Germinal center (tissue), 1 donor: ENCODE measurements around the gene RTN1.

ENCODE experiments used
- DNase-seq: peaks from one replicate; pipeline ENCODE4 v3.0.0; 2012; ENCODE audit warnings: mixed read lengths, low spot score

Gene RTN1, protein sequence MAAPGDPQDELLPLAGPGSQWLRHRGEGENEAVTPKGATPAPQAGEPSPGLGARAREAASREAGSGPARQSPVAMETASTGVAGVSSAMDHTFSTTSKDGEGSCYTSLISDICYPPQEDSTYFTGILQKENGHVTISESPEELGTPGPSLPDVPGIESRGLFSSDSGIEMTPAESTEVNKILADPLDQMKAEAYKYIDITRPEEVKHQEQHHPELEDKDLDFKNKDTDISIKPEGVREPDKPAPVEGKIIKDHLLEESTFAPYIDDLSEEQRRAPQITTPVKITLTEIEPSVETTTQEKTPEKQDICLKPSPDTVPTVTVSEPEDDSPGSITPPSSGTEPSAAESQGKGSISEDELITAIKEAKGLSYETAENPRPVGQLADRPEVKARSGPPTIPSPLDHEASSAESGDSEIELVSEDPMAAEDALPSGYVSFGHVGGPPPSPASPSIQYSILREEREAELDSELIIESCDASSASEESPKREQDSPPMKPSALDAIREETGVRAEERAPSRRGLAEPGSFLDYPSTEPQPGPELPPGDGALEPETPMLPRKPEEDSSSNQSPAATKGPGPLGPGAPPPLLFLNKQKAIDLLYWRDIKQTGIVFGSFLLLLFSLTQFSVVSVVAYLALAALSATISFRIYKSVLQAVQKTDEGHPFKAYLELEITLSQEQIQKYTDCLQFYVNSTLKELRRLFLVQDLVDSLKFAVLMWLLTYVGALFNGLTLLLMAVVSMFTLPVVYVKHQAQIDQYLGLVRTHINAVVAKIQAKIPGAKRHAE

DNA sequence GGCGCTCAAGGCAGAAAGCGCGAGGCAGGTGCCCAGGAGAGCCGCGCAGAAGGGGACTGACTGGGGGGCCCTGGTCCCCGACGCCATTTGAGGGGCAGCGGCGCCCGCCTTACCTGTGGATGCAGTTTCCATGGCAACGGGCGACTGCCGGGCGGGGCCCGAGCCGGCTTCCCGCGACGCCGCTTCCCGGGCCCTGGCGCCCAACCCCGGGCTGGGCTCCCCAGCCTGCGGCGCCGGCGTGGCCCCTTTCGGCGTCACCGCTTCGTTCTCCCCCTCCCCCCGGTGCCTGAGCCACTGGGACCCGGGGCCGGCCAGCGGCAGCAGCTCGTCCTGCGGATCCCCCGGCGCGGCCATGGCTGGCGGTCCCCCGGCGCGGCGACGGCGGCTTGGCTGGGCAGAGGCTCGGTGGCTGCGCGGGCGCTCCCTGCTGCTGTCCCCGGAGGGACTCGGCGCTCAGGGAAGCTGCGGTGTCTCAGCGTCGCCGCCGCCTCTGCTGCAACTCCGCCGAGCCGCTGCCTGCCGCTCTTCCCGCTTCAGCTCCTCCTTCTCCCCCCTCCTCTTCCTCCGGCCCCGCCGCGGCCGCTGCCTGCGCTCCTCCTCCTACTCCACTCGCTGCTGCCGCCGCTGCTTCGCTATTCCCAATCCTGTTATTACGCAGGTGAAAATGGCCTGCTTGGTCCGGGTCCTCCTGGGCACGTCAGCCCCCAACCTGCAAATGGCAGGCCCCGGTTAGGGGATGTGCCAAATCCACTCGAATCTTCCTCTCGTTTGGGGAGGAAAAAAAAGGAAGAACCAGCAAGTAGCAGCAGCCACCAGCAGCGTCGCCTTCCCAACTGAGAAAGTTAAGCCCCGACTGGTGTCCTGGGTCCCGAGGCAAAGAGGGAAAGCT is at the start of gene RTN1:
Gene RTN1 (minus strand): TSS at position 500 of the 889 bp plus-strand sequence. CDS start 146 bp downstream, at position 354.
- peak; percentile 30 for DNase-seq

DNA sequence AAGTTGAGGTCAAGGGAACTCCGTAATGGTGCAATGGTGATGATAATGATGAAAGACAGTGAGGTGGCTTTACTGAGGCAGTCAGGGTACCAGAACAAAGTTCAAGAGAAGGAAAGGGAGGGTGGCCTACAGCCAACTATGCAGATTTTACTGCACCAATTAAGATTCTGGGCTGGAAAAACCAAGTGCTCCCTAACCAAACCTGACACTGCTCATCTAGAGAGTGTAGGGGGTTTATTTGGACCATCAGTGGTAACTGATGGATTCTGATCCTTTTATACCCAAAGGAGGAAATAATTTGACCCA is 49.8 kb upstream of the RTN1 start:
- DNase-seq: no peak

DNA sequence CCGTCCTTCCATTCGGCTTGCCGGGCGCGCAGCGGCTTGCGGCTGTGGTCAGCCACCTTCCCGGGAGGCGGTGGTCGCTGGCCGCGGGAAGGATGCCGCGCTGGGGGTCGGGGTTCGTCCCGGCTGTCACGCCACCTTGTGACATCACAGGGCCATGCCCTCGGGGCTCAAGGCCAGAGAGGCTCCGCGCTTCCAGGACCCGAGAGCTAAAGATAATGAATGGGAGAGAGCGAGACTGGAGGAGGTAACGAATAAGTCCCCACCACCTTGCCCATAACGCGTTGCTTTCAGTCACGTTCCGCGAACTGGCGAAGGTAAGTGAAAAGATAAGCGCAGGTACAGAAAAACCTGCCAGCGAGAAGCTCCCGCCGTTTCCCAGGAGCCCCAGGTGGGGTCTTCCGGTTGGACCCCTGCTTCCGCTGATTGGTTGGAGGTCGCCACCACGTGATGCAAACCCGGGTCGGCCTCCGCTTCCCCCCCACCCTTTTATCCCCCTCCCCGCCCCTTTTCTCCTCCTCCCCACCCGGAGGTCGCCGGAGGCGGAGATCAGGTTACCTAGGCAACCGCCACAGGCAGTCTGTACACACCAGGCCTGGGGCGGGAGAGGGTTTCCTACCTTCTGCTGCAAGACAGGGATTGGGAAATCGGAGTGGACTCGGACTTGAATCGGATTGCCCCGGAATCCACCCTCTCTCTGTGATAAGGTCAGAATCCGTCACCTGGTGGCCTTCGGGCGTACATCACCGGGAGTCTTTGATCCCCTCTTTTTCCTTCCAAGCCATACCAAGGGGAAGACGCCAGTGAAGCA is 49.2 kb upstream of the RTN1 start, which contains the start of gene LRRC9:
Gene LRRC9 (plus strand): TSS at position 575 of the 808 bp plus-strand sequence.
- DNase-seq: peak; percentile 40

DNA sequence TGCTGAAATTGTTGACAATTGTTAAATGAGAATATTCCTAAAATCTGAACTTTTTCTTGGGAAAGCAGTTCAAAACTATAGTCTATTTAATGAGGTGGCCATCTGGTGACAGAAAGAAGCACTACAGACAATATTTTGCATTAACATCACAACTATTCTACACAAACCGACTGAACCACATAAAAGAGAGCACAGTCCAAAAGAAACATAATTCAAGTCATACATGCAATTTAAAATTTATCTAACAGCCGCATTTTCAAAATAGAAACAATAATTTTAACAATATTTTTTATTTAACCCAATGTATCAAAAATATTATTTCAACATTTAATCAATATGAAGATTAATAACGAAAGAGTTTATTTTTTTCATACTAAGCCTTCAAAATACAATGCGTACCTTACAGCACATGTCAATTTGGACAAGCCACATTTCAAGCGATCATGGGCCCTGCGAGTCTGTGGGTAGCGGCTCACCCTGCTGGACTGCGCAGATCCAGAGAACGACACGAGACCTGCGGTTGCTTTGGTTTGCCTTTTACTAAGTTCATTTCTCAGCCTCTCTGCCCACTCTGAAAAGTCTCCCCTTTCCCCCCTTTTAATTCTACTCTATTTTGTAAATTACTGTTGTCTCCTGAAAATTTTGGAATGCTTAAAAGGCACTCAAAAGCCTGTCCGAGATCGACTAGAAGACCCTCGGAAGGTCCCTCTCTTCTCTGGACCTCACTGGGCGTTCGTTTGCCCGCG is 48.4 kb upstream of the RTN1 start:
- peak; percentile 28 for DNase-seq

DNA sequence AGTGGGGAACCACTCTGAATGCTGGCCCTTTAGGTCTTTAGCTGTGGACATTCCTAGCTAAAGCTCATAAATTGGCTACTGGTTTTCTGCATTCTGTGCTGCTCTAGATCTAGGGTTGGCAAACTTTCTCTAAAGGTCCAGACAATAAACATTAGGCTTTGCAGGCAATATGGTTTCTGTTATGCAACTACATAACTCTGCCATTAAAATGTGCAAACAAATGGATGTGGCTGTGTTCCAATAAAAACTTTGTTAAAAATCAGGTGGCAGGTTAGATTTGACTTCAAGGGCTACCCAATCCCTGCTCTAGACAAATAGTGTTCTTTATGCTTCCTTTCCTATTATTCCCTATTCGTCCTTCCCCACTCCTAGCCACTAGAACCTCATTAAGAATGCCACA is 42.6 kb upstream of the RTN1 start:
- DNase-seq: no peak

DNA sequence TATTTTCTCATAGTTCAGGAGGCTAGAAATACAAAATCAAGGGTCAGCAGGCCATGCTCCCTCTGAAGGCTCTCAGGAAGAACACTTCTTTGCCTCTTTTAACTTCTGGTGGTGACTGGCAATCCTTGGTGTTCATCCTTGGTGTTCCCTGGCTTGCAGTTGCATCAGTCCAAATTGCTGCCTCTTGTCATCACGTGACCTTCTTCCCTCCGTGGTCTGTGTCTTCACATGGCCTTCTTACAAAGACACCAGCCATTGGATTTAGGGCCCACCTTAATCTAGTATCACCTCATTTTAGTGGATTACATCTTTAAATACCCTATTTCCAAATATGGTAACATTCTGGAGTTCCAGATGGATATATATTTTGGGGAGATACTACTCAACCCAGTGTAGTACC is 41.9 kb upstream of the RTN1 start:
- no peak for DNase-seq

DNA sequence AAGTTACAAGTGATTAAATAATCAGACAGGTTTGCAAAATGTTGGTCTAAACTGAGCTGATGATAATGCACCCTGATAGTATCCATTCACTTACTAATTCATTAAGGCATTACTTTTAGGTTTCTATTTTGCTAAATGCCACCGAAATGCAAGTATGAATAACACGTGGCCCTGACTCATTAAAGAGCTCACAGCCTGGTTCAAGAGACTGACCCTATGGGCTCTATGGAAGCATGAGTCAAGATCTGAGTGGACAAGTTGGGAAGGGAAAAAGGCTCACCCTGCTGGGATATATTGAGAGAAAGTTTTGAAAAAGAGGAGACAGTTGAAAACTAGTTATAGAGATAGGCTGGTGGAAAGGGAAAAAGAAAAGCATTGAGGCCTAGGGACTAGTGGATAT is 34.6 kb upstream of the RTN1 start:
- DNase-seq: no peak

DNA sequence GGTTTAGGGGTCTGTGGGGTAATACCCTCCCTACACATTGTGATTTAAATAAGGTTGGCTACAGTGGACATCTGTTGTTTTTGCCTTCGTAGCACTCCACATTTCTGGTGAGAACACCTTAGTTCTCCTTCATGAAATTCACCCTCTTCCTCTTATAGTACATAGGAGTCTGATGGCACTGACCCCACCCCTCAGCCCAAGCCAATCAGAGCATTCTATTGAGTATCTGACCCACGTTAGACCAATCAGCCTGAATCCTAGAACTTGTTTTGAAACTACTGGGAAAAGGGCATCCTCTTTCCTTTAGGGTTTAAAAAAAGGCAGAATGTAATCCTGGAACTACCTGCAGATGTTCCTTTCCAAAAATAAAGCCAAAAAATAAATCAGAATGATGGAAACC is 33.6 kb upstream of the RTN1 start:
- no peak for DNase-seq

DNA sequence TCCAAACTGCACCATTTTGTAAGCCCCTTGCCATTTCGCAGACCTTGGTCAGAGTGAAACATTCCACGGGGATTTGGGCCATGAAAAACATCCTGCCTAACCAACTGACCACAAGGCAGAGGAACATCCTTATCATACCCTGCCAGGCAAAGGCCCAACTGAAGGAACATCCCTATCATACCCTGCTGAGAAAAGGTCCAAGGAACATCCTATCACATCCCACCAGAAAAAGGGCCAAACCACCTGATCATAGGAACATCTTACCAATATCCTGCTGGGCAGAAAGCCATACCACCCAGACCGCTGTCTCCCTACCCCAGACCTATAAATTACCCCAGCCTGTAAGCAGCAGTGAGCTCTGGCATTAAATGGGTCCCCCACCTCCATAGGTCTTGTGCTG is 30.0 kb upstream of the RTN1 start:
- DNase-seq: no peak

DNA sequence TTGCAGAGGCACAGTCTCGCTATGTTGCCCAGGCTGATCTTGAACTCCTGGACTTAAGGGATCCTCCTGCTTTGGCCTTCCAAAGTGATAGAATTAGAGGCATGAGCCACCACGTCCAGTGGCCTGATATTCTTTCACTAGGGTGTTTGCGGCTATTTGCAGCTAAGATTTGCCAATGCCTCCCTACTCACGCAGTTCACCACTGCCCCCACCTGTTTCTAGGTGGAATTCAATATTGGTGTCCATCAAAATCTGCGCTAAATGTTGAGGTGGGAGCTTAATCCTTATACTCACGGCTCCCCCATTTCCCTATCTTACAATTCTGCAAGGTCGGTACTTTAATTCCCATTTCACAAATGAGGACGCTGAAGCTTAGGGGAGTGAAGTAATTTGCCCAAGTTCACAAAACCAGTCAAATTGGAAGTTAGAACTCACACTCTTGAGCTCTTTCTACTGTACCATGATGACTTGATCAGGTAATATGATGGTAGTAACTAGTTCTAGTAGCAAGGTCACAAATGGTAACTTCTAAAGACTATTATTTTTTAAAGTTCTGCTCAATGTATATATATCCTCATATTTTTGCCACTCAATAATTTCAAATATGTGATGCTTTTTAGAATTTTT is 27.3 kb upstream of the RTN1 start:
- no peak for DNase-seq

DNA sequence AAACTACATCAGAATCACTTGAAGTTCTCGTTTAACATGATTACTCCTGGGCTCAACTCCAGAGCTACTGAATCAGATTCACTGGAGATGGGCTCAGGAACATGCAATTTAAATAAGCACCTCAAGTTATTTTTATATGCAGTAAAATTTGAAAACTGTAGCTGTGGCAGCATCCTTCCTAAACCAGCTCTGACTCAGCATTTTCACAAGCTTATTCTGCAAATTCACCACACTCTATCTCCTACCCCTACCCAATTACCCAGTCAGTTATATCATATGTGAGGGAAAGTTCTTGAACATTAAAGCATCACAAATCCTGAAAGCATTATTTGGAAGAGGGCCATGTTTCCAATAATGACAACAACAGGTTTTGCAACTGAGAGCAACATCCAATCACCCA is 25.1 kb upstream of the RTN1 start:
- DNase-seq: no peak

DNA sequence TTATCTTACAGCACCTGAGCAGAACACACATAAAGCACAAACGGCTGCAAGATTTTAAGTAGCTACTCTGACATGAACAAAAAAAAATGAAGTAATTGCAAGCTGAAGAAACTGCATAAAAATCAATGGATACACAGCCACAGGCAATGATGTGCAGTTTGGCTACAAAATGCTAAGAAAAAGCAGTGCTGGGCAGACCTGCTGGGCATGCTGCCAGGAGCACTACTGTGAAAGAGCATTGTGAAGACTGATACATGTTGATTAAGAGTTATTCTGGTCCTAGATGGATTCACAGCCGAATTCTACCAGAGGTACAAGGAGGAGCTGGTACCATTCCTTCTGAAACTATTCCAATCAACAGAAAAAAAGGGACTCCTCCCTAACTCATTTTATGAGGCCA is 20.1 kb upstream of the RTN1 start:
- DNase-seq: no peak

DNA sequence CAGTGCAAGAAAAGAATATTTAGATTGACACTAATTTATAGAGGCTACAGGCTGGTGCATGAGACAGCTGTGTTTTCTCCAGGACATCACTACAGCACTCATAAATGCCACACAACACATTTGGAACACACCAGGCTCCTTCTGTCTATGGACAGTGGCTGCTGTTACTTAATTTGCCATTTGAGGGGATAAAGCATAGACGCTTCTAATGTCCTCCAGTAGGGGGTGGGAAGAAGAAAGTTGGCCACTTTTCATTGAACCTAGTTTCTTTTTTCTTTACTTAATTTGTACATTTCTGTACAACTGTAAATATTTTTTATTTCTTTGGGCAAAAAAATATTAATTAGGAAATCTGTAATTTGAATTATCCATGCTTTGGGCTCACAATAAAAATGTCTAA is 12.4 kb upstream of the RTN1 start:
- no peak for DNase-seq

DNA sequence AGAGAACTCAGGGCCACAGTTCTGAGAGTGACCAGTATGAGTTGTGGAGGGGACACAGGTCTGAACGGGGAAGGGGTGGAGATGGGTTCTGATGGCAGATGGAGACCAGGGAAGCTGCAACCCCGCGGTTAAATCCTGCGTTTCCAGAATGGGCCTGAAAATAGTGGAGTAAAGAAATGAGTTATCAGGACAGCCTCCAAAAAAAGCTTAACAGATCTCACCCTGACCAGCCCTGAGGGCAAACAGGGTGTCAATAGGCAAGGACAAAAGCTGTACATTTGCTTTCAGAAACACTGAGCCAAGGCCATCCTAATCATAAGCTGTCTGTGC is 555 bp upstream of the RTN1 start:
- DNase-seq: no peak

DNA sequence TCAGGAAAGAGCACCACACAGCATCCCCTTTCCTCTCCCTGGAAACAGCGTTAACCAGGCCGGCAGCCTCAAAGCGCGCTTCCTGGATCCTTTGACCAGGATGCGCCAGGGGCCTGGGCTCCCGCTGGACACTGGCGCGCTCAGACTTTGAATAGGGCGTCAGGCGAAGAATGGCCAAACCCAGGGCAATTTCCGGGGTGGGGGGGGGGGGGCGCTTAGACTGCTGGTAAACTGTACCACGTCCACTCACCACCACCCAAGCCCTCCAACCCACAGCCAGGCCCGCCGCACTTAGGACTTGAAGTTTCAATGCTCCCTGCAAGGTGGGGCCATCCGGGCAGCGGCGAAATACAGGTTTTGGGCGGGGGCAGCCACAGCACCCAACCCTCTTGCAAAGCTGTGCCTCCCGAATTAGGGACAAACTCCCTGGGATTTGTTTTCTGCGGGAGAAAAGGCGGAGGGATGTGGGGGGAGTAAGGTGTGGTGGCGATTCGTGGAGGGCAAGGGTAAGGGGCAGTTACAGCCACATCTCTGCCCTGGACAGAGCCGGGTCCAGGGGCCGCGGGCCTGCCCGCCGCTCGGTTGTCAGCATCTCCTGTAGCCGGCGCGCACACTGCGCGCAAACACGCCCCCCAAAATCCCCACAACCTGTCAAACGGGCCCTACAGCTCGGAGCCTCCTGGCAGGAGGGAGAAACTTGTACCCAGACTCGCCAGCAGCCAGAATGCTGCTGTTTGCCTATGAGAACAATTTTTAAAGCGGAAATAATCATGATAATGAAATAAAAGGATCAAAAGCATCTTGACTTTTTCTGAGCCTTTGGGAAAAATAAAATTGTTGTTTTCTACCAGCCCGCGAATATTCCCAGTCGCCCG is 958 bp downstream of the RTN1 start:
- DNase-seq: no peak

DNA sequence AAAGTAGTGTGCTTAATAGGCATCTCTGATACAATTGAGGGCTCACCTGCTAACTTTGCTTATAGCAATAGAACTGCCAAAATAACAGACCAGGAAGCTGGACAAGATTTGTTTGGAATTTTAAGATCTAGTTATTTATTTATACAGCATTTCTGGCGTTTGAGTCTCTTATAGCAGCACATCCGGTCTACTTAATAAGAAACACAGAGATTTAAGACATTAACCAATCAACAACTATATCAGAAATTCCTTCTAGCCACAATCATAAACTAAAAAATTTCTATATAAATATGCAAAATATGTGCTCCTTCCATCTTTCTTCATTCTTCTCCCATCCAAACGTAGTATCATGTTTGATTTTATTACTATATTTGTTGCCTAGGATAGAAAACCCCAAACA is 2.6 kb downstream of the RTN1 start:
- no peak for DNase-seq

DNA sequence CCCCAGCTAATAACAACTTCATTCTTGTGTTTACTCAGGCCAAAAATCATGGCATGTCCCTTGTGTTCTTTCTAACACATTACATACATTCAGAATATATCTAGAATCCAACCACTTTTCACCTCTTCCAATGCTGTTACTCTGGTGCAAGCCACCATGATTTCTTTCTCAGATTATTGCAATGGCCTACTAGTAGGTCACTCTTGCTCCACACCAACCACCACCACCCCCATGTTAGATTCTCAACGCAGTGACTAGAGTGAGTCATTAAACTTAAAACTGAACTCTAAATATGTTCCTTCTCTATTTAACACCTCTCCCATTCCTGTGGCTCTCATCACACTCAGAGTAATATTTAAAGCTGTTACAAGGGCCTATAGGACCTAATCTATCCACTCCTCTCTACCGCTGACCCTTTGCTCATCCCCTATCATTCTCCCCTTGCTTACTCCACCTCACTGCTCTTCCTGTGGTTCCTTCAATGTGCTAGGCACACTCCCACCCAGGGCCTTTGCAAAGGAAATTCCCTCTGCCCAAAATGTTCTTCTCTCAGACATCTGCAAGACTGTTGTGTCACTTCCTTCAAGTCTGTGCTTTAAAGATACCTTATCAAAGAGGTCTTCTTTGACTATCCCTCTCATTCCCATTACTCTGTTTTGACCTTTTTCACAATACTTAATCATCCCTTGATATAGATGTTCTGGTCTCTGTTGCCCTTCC is 6.6 kb downstream of the RTN1 start:
- no peak for DNase-seq

DNA sequence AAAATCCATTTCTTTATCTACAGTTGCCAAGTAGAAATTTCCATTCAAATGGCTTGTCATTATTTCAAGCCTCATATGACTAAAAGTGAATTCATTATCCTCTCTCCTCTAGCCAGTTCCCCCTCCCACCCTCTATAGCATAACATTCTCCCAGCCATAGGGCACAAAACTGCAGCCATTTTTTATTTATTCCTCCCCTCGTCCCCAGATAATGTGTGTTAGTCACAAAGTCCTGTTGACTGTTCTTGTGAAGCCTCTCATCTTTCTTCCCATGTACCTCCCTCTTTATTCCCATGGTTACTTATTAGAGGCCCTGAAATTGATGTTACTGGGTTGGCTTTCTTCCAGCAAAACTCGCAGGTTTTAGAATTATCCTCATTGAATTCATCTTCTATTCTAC is 13.2 kb downstream of the RTN1 start:
- DNase-seq: no peak

DNA sequence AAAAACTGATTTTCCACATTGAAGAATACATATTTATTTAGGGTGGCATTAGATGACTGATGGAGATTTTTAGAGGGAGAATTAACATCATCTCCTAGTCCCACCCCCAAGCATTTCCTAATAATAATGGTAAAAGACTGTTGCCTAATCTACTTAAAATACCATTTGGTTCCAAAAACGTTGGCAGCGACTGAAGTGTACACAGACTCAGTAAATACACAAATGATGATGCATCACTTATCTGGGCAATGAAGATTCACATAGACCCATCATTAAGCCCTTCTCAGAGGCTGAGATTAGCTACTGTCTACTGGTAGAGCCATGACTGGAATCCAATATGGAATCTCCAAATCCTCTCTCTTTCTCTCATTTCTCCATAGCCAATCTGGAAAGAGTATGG is 18.2 kb downstream of the RTN1 start:
- no peak for DNase-seq
